Epithelial cell of esophagus (primary cell): ENCODE results near the gene GPR37L1.

Source experiments
- DNase-seq: peaks from one replicate; pipeline ENCODE4 v3.0.0; 2010; ENCODE audit warnings: low read depth
- H3K4me3 ChIP-seq: 2 replicates; pipeline ENCODE4 v1.5.1; 2011; ENCODE audit warnings: mild to moderate bottlenecking, low read length, control low read depth
- CTCF ChIP-seq: IDR thresholded peaks from 2 replicates; pipeline ENCODE4 v1.5.1; 2011; ENCODE audit warnings: low read depth, mild to moderate bottlenecking, low read length, control low read depth, inconsistent platforms; ENCODE audit not compliant: insufficient read depth; ENCODE audit errors: missing control alignments

GPR37L1 gene

DNA sequence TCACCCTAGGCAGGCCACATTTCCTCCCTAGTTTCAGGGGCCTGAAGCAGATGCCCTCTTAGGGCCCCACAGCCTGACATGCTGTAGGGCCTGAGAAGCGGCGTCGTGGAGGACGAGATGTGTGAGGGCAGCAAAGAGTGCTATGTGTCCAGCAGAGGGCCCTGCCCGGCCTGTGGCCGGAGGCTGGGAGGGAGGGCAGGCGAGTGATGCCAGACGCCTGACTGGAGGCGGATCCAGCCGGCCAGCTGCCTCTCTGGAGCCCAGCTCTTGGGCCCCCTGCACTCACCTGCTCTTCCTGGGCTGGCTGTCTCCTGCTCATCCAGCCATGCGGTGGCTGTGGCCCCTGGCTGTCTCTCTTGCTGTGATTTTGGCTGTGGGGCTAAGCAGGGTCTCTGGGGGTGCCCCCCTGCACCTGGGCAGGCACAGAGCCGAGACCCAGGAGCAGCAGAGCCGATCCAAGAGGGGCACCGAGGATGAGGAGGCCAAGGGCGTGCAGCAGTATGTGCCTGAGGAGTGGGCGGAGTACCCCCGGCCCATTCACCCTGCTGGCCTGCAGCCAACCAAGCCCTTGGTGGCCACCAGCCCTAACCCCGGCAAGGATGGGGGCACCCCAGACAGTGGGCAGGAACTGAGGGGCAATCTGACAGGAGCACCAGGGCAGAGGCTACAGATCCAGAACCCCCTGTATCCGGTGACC is at the start of gene GPR37L1:
Gene GPR37L1, plus strand, starts transcription at position 279 of the 697 bp plus-strand sequence. Its CDS starts 47 bp downstream, at position 326.
- no peak within 1 kb of the TSS for H3K4me3 ChIP-seq
- TF ChIP-seq CTCF = no peak

GRCh38 chr1:202073206-202073605 is 49.5 kb upstream of the GPR37L1 start:
- no peak overlapping the region for H3K4me3 ChIP-seq
- no peak for DNase-seq
- no peak for TF ChIP-seq CTCF

More for the DNA sequence above, at the start of gene GPR37L1:
- DNase-seq = no peak

- no peak overlapping the region for H3K4me3 ChIP-seq
- no peak for DNase-seq
- TF ChIP-seq CTCF = no peak
Observed at GRCh38 chr1:202074985-202075384, 47.7 kb upstream of the GPR37L1 start.

DNA sequence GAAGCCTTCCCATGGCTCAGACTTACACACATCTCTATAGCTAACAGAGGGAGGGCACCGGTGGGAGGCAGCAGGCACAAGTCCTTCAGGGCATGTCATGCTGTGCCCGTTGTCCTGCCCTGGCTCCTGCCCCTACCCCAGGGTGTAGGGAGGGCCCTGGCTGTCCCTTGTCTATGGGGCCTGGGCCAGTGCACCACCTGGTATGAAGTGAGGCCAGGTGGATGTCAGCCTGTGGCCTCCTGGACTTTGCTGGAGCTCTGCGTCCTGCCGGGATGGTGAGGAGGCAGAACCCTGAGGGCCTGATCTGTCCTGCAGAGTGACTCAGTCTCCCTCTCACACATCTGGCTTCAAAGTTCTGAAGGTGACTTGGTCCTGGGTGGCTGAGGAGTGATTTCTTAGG is 47.3 kb upstream of the GPR37L1 start:
- H3K4me3 ChIP-seq = no peak overlapping the region
- no peak for DNase-seq
- TF ChIP-seq CTCF = no peak

DNA sequence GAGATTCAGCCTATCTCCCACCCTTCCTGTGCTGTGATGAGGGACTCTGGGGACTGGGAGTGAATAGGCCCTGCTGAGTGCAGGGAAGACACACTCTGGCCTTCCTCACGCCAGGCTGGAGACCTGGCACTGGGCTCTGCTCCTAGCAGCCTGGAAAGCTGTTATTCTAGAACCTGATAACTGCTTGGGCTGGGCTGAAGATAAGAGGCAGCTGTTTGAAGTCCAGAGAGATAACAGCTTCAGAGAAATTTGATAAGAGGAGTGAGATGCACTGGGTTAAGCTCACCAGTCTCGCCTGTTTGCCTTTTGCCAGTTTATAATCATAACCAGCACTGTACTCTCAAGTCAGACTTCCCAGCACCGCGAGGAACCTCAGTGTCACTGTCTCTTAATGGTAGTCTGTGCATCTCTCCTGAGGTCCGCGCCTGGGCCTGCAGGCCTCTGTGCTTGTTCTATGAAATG is 46.6 kb upstream of the GPR37L1 start:
- no peak for TF ChIP-seq CTCF
- no peak overlapping the region for H3K4me3 ChIP-seq
- DNase-seq = no peak

GRCh38 chr1:202078241-202078640 is 44.5 kb upstream of the GPR37L1 start:
- no peak overlapping the region for H3K4me3 ChIP-seq
- no peak for DNase-seq
- no peak for TF ChIP-seq CTCF

- TF ChIP-seq CTCF = no peak
- no peak overlapping the region for H3K4me3 ChIP-seq
Observed at GRCh38 chr1:202081992-202082391, 40.7 kb upstream of the GPR37L1 start.

More at GRCh38 chr1:202081992-202082391, 40.7 kb upstream of the GPR37L1 start:
- no peak for DNase-seq
